K562 (cell line): ENCODE results near the gene KANK2. TPM values are rescaled to one million over a fixed set of nuclear protein-coding genes. Genes with fewer than 3 reads are reported as not detected.

Experiments
- ATAC-seq: fragments of 200-7000 bp; cut with Tn5 transposase; 3 replicates; pipeline ENCODE4 v1.9.1; 2020; ENCODE audit warnings: moderate library complexity
- BruUV-seq: library from RNA; stranded (reverse); fragments of 400-500 nt; replicated peaks from 2 replicates; lab custom pipeline; 2021; lab: Mats Ljungman, UMichigan
- CTCF ChIA-PET: fragments of 300-600 bp; formaldehyde crosslinking; extraction: SDS; loops from one replicate; lab custom pipeline; 2021; ENCODE audit warnings: low intra/inter-chr PET ratio; lab: Yijun Ruan, JAX
- POLR2A ChIA-PET: fragments of 300-600, 350-650 bp; sonication (Branson Sonifier 250); formaldehyde crosslinking; extraction: SDS; loops from one replicate; lab custom pipeline; 2021; ENCODE audit warnings: antibody characterized with exemption, inconsistent platforms; lab: Yijun Ruan, JAX
- DNase-seq, 4 experiments: peaks; one replicate each; pipeline versions ENCODE4 v3.0.0 to v3.0.0-alpha.2; 2011 to 2018; ENCODE audit warnings: low spot score in 3 of 4, mixed read lengths in 3 of 4; ENCODE audit errors: extremely low read depth in 1 of 4
- FAIRE-seq: peaks from 2 replicates; lab custom pipeline; 2011; peaks lifted over from hg19 to GRCh38; lab: Jason Lieb, UNC
- H2AFZ ChIP-seq: 2 replicates; pipeline ENCODE4 v1.6.0; 2011; ENCODE audit warnings: low read depth, low read length, control low read depth, inconsistent platforms
- H3K27ac ChIP-seq: fragments of 200-600 bp; 3 replicates; pipeline ENCODE4 v1.8.0; 2011; ENCODE audit warnings: low read depth, mild to moderate bottlenecking, control low read depth, inconsistent platforms, low read length, moderate library complexity, mixed read lengths; ENCODE audit errors: extremely low read depth
- H3K27me3 ChIP-seq, 2 experiments: fragments of 300-600 bp in 1 of 2; 2 replicates in 1 of 2; 3 replicates in 1 of 2; pipeline versions ENCODE4 v1.6.0 to v1.8.0; 2011; ENCODE audit warnings: inconsistent platforms in 2 of 2, low read length in 2 of 2, mild to moderate bottlenecking in 1 of 2, mixed read lengths in 1 of 2, moderate library complexity in 1 of 2; ENCODE audit not compliant: control insufficient read depth in 2 of 2, insufficient read depth in 2 of 2
- H3K36me3 ChIP-seq: fragments of 300-600 bp; 3 replicates; pipeline ENCODE4 v1.8.0; 2011; ENCODE audit warnings: mild to moderate bottlenecking, low read length, inconsistent platforms; ENCODE audit not compliant: control insufficient read depth, insufficient read depth
- H3K4me1 ChIP-seq, 2 experiments: fragments of 200-600 bp in 1 of 2; replicated peaks in 1 of 2; 2 replicates in 1 of 2; 3 replicates in 1 of 2; pipeline versions ENCODE4 v1.5.1 to v1.8.0; 2011; ENCODE audit warnings: inconsistent platforms in 2 of 2, low read length in 2 of 2, mild to moderate bottlenecking in 1 of 2, mixed read lengths in 1 of 2, moderate library complexity in 1 of 2; ENCODE audit not compliant: control insufficient read depth in 2 of 2, insufficient read depth in 2 of 2
- H3K4me2 ChIP-seq: 2 replicates; pipeline ENCODE4 v1.6.1; 2011; ENCODE audit warnings: low read length, control low read depth, inconsistent platforms, mixed read lengths; ENCODE audit not compliant: insufficient read depth
- H3K4me3 ChIP-seq: fragments of 200-600 bp; sonication (generic), shearing (Covaris generic); 2 replicates; pipeline ENCODE4 v1.5.1; 2016; ENCODE audit warnings: control low read depth, inconsistent platforms
- H3K79me2 ChIP-seq: fragments of 200-600 bp; 3 replicates; pipeline ENCODE4 v1.8.0; 2011; ENCODE audit warnings: low read length, inconsistent platforms; ENCODE audit not compliant: control insufficient read depth, insufficient read depth
- H3K9ac ChIP-seq, 2 experiments: 2 replicates each; pipeline versions ENCODE4 v1.6.0 to v1.6.1; 2011; ENCODE audit warnings: low read depth in 2 of 2, low read length in 2 of 2, control low read depth in 1 of 2, inconsistent platforms in 1 of 2, mild to moderate bottlenecking in 1 of 2, mixed read lengths in 1 of 2; ENCODE audit not compliant: insufficient read depth in 1 of 2
- H3K9me1 ChIP-seq: one replicate; pipeline ENCODE4 v1.6.0; 2011; ENCODE audit warnings: inconsistent platforms, mild to moderate bottlenecking, low read length, moderate library complexity; ENCODE audit not compliant: control insufficient read depth, insufficient read depth
- H3K9me3 ChIP-seq: replicated peaks from 2 replicates; pipeline ENCODE4 v1.5.1; 2011; ENCODE audit warnings: low read depth, low read length, inconsistent platforms; ENCODE audit not compliant: control insufficient read depth, insufficient read depth
- H4K20me1 ChIP-seq: replicated peaks from 2 replicates; pipeline ENCODE4 v1.6.1; 2011; ENCODE audit warnings: low read length, inconsistent platforms, mixed read lengths; ENCODE audit not compliant: control insufficient read depth, insufficient read depth
- CBX8 ChIP-seq: fragments of 200-600 bp; sonication (generic); IDR thresholded peaks from 2 replicates; pipeline ENCODE4 v1.6.1; 2012; ENCODE audit warnings: borderline replicate concordance, mixed run types, low read depth, mild to moderate bottlenecking, moderate library complexity, mixed read lengths, low read length, control low read depth, inconsistent platforms; ENCODE audit not compliant: poor library complexity, severe bottlenecking; ENCODE audit errors: extremely low read depth
- GATAD2A ChIP-seq: fragments of 450-650 bp; IDR thresholded peaks from 2 replicates; pipeline ENCODE4 v1.6.1; 2017
- ZBTB40 ChIP-seq, 2 experiments: fragments of 450-650 bp in 1 of 2; sonication (generic) in 1 of 2; formaldehyde crosslinking in 1 of 2; IDR thresholded peaks; 2 replicates each; pipeline versions ENCODE4 v1.7.1 to v1.9.0; 2016 to 2022; ENCODE audit warnings: inconsistent platforms in 1 of 2, mild to moderate bottlenecking in 1 of 2, missing genetic modification reagents in 1 of 2
- ZFP36 ChIP-seq: fragments of 150-350 bp; IDR thresholded peaks from 2 replicates; pipeline ENCODE4 v1.6.1; 2018; ENCODE audit warnings: low read length, low read depth; ENCODE audit not compliant: partially characterized antibody
- WGBS: fragments of 100-300 bp; shearing (Covaris generic); methylation state at CpG from one replicate; pipeline ENCODE4 v1.1.6; 2016; ENCODE audit warnings: low coverage, mixed read lengths; ENCODE audit not compliant: insufficient coverage; ENCODE audit errors: missing lambda C conversion rate; 5-methylcytosine and 5-hydroxymethylcytosine counted together
- in situ Hi-C: fragments of 300-500 bp; cut with MboI; formaldehyde crosslinking; loops from 4 replicates; pipeline ENCODE4 v1.15.0; 2018; ENCODE audit warnings: inconsistent platforms, mixed read lengths
- intact Hi-C: fragments of 100-400 bp; cut with micrococcal nuclease; formaldehyde crosslinking; loops from 2 replicates; pipeline ENCODE4 v1.14.2; 2022
- polyA plus RNA-seq, 8 experiments: library from polyadenylated mRNA; depleted of rRNA in 4 of 8; stranded (reverse) in 5 of 8; unstranded in 3 of 8; fragments of >200 nt; fragmentation: Nextera tagmentation in 2 of 8; fragmentation: Illumina TruSeq in 1 of 8; extraction: Ambion mirVana in 2 of 8; extraction: Trizol in 1 of 8; gene quantifications; 2 replicates each; pipeline versions ENCODE4 v1.2.1 to v1.2.3, GENCODE V29; 2011 to 2014; ENCODE audit warnings: inconsistent platforms in 1 of 8, missing spikeins in 1 of 8
- total RNA-seq, 7 experiments: library from RNA; depleted of rRNA in 6 of 7; stranded (reverse); fragments of >200 nt in 6 of 7; fragmentation: Illumina TruSeq in 2 of 7; extraction: Trizol in 2 of 7; gene quantifications; 2 replicates each; pipeline versions ENCODE4 v1.2.1 to v1.2.3, GENCODE V29; 2011 to 2021; ENCODE audit warnings: low replicate concordance in 1 of 7

Gene KANK2
- total and polyA plus RNA-seq, 9 of the 15 experiments (the other 6 are each of a cell fraction or from before 2014, with no cell fraction given): 4.4 to 47.8 (median 21.3) TPM

DNA sequence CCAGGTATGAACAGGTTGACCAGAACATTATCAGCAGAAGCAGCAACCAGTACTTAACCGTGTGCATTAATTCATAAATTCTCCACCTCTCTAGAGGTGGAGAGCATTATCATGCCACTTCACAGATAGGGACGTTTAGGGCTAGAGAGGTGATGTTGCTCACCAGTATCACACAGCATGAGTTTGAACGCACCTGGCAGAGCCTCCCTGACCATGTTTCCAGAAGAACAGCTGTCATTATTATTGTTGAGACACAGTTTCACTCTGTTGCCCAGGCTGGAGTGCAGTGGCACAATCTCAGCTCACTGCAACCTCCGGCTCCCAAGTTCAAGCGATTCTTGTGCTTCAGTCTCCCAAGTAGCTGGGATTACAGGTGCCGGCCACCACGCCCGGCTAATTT lies 6.8 kb downstream of the KANK2 start (continued):
- TF ChIP-seq CBX8: no peak
- TF ChIP-seq ZFP36: no peak

DNA sequence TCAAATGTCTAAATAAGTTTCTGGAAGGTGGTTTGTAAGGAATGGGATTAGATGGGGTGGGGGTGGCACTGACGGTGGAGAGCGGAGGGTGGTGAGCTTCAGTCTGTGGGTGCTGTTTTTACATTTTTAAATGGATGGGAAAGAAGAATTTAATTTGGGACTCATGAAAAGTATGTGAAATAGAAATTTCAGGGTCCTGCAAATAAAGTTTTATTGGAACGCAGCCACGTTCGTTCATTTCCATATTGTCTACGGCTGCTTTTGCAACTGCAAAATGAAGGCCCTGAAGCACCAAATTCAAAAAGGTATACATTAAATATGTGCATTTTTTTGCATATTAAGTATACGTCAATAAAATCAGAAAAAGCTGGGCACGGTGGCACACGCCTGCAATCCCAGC lies 9.9 kb downstream of the KANK2 start:
- intact Hi-C loops: no loop called here
- POLR2A ChIA-PET: interaction anchor here (0.6 to 0.9 kb wide), 2 partner anchors 11 to 64 kb away, joined by 3 read pairs; no protein-coding TSS in a partner anchor
- Histone ChIP-seq H3K9ac (no peak overlapping the region), H2AFZ (no peak overlapping the region), H4K20me1 (no peaks in the 10 kb centered on the region), H3K36me3 (peaks cover 27% of the 10 kb centered on the region), H3K4me3 (no peak overlapping the region), H3K9me1 (peaks cover 2% of the 10 kb centered on the region), H3K79me2 (no peaks in the 10 kb centered on the region), H3K9me3 (0 out of 2 replicates have a peak, but pooled peaks cover 1% of the 10 kb centered on the region), H3K27me3 (no peaks in the 10 kb centered on the region), H3K27ac (no peak overlapping the region), H3K4me2 (no peak overlapping the region), H3K4me1 (peaks cover 9 to 24% of the 10 kb centered on the region in 2 experiments; a peak in 4 of 5 replicates)
- 95% methylated on average over 9 of the region's 9 CpGs for WGBS
- peak; percentile 86 for TF ChIP-seq ZBTB40 (IDR thresholded peaks at IDR 0.05)
- TF ChIP-seq ZBTB40 (CRISPR knock-in tag; IDR thresholded peaks at IDR 0.05): peak; percentile 64
- TF ChIP-seq GATAD2A: no peak
- FAIRE-seq: no peak
- BruUV-seq: no TSS peak
- no peak for DNase-seq
- no peak for ATAC-seq
- in situ Hi-C loops: no loop called here
- CTCF ChIA-PET: no interaction called here
